ENCODE measurements around the gene DCP2. TPM values are rescaled to one million over a fixed set of nuclear protein-coding genes. Genes with fewer than 3 reads are reported as not detected.
A peak's percentile ranks its signal among the peaks of the same experiment; 100 is the strongest.

The DCP2 gene
- total RNA-seq, 1 donor from 2014 or later: 78.9 TPM

DNA sequence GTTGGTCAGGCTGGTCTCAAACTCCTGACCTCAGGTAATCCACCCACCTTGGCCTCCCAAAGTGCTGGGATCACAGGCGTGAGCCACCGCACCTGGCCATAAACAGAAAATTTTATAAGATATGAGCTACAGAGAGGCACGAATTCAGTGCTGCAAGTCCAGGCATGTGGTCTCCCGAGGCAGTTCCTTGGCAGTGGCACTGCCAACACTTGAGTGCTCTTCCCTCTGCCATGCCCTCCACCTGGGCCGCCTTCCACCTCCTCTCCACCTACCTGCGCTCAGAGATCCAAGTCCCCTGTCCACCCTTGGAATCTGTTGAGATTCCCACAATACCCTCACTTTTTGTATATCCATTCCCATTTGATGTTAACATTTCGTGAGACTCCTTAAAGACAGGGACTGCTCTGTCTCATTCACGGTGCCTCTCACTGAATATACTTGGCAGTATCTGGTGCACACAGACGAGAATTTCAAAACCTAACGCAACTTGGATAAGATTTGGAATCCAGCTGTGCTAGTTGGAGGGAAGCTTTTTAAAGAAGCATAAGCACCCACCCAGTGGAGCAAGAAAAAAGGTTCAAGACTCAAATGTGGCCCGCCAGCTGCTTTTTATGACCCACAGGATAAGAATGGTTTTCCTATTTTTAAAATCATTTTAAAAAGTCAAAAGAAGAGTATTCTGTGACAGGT, 68.3 kb downstream of the DCP2 start:
- Mint-ChIP-seq H3K4me1 (ENCODE audit: low read depth) (peaks cover 6% of the 10 kb centered on the region), H3K27ac (no peak overlapping the region), H3K27me3 (ENCODE audit: insufficient read depth) (no peaks in the 10 kb centered on the region), H3K36me3 (ENCODE audit: low read depth) (no peaks in the 10 kb centered on the region), H3K4me3 (no peak overlapping the region), H3K9me3 (no peaks in the 10 kb centered on the region)
- DNase-seq (ENCODE audit: low spot score): no peak
- intact Hi-C loops (cut with micrococcal nuclease): no loop called here

DNA sequence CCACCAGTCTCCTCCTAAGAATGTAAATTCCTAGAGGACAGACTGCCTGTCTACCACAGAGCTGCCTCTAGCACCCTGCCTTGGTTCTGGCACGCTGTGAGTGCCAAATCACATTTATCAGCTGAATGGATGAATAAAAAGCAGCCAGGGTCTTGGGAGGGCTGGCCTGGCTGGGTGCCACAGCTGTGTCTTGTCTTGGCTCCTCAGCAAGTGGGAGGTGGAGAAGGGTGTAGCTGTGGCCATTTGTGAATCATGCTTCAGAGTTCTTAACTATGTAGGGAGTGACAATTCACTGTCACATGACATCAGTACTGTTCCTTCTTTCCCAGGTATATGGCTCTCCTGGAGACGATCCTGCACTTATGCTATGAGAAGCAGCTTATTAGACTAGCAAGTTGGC, 70.6 kb downstream of the DCP2 start:
- no peaks in the 10 kb centered on the region for H3K9me3 Mint-ChIP-seq
- no peak for DNase-seq (ENCODE audit: low spot score)
- peaks cover 3% of the 10 kb centered on the region for H3K36me3 Mint-ChIP-seq (ENCODE audit: low read depth)
- peaks cover 28% of the 10 kb centered on the region for H3K4me1 Mint-ChIP-seq (ENCODE audit: low read depth)
- H3K27ac Mint-ChIP-seq: no peak overlapping the region
- intact Hi-C loops (cut with micrococcal nuclease): no loop called here
- no peaks in the 10 kb centered on the region for H3K27me3 Mint-ChIP-seq (ENCODE audit: insufficient read depth)
- H3K4me3 Mint-ChIP-seq: no peak overlapping the region

- intact Hi-C loops (cut with micrococcal nuclease): no loop called here
- no peak overlapping the region for H3K27ac Mint-ChIP-seq
- no peak overlapping the region for H3K4me3 Mint-ChIP-seq
- H3K9me3 Mint-ChIP-seq: no peaks in the 10 kb centered on the region
- peaks cover 3% of the 10 kb centered on the region for H3K36me3 Mint-ChIP-seq (ENCODE audit: low read depth)
- DNase-seq (ENCODE audit: low spot score): no peak
- H3K4me1 Mint-ChIP-seq (ENCODE audit: low read depth): peaks cover 28% of the 10 kb centered on the region
- H3K27me3 Mint-ChIP-seq (ENCODE audit: insufficient read depth): no peaks in the 10 kb centered on the region
Measured at GRCh38 chr5:113047733-113048652, 71.4 kb downstream of the DCP2 start.

DNA sequence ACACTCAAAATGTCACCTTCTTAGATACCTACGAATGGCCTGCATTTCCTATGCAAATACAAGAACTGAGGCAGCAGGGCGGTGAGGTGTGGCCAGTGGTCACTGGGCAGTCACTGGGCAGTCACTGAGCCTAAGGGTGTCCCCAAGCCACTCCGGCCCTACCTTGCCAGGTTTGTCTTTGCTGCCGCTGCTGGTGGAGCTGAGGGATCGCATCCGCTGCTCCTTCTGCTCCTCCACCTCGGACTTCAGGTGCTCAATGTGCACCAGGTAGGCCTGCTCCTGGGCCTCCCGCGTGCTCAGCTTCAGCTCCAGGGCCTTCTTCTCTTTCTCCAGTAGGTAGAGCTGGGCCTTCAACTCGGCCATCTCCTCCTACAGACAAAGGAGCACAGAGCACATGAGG, 72.3 kb downstream of the DCP2 start:
- H3K36me3 Mint-ChIP-seq (ENCODE audit: low read depth): peaks cover 3% of the 10 kb centered on the region
- H3K27ac Mint-ChIP-seq: no peak overlapping the region
- no peaks in the 10 kb centered on the region for H3K27me3 Mint-ChIP-seq (ENCODE audit: insufficient read depth)
- intact Hi-C loops (cut with micrococcal nuclease): no loop called here
- no peaks in the 10 kb centered on the region for H3K9me3 Mint-ChIP-seq
- DNase-seq (ENCODE audit: low spot score): no peak
- peaks cover 28% of the 10 kb centered on the region for H3K4me1 Mint-ChIP-seq (ENCODE audit: low read depth)
- H3K4me3 Mint-ChIP-seq: no peak overlapping the region

GRCh38 chr5:113050721-113051382, 74.3 kb downstream of the DCP2 start:
- peak overlapping the region; percentile 2 for H3K4me3 Mint-ChIP-seq
- peak; percentile 14 for DNase-seq (ENCODE audit: low spot score)
- H3K36me3 Mint-ChIP-seq (ENCODE audit: low read depth): peaks cover 3% of the 10 kb centered on the region
- H3K27me3 Mint-ChIP-seq (ENCODE audit: insufficient read depth): no peaks in the 10 kb centered on the region
- intact Hi-C loops (cut with micrococcal nuclease): loop anchor here (2.0 kb wide), 1 partner anchor 28 kb away; no protein-coding TSS in a partner anchor
- H3K9me3 Mint-ChIP-seq: no peaks in the 10 kb centered on the region
- H3K4me1 Mint-ChIP-seq (ENCODE audit: low read depth): peaks cover 28% of the 10 kb centered on the region
- H3K27ac Mint-ChIP-seq: peak overlapping the region; percentile 56

- H3K27ac Mint-ChIP-seq: no peak overlapping the region
- H3K4me3 Mint-ChIP-seq: no peak overlapping the region
- DNase-seq (ENCODE audit: low spot score): no peak
- H3K9me3 Mint-ChIP-seq: no peaks in the 10 kb centered on the region
- intact Hi-C loops (cut with micrococcal nuclease): no loop called here
- peaks cover 2% of the 10 kb centered on the region for H3K27me3 Mint-ChIP-seq (ENCODE audit: insufficient read depth)
- peaks cover 28% of the 10 kb centered on the region for H3K4me1 Mint-ChIP-seq (ENCODE audit: low read depth)
- H3K36me3 Mint-ChIP-seq (ENCODE audit: low read depth): peaks cover 3% of the 10 kb centered on the region
Measured at GRCh38 chr5:113052041-113052795, 75.6 kb downstream of the DCP2 start.

DNA sequence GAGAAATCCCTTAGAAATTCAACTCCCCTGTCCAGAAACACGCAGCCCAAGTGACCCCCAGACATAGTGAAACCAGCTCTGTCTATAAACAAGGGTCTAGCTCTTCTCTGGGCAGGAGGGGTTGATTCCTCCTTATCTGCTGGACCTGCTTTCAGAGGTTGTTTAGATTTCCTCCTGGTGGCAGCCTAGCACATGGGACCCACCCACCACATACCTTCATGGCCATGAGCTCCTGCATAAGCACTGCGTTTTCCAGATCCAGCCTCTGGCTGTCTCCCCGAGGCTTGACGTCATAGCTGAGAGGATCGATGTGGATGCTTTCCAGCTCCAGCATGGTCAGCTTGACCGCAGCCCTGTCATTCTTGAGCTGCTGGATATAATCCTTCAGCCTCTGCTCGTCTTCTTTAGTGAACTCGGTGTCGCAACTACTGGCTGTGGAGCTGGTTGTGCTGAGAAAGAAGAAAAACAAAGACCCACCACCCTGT, 77.0 kb downstream of the DCP2 start:
- peaks cover 28% of the 10 kb centered on the region for H3K4me1 Mint-ChIP-seq (ENCODE audit: low read depth)

GRCh38 chr5:113054899-113055298, 78.3 kb downstream of the DCP2 start:
- no peak for DNase-seq (ENCODE audit: low spot score)
- peaks cover 23% of the 10 kb centered on the region for H3K4me1 Mint-ChIP-seq (ENCODE audit: low read depth)
- peaks cover 3% of the 10 kb centered on the region for H3K36me3 Mint-ChIP-seq (ENCODE audit: low read depth)
- intact Hi-C loops (cut with micrococcal nuclease): no loop called here
- H3K9me3 Mint-ChIP-seq: no peaks in the 10 kb centered on the region
- no peak overlapping the region for H3K27ac Mint-ChIP-seq
- no peak overlapping the region for H3K4me3 Mint-ChIP-seq
- peaks cover 2% of the 10 kb centered on the region for H3K27me3 Mint-ChIP-seq (ENCODE audit: insufficient read depth)

More for the DNA sequence above, 77.0 kb downstream of the DCP2 start:
- intact Hi-C loops (cut with micrococcal nuclease): no loop called here
- Mint-ChIP-seq H3K36me3 (ENCODE audit: low read depth) (peaks cover 3% of the 10 kb centered on the region), H3K27me3 (ENCODE audit: insufficient read depth) (peaks cover 2% of the 10 kb centered on the region), H3K4me3 (no peak overlapping the region), H3K27ac (no peak overlapping the region), H3K9me3 (no peaks in the 10 kb centered on the region)
- DNase-seq (ENCODE audit: low spot score): no peak

DNA sequence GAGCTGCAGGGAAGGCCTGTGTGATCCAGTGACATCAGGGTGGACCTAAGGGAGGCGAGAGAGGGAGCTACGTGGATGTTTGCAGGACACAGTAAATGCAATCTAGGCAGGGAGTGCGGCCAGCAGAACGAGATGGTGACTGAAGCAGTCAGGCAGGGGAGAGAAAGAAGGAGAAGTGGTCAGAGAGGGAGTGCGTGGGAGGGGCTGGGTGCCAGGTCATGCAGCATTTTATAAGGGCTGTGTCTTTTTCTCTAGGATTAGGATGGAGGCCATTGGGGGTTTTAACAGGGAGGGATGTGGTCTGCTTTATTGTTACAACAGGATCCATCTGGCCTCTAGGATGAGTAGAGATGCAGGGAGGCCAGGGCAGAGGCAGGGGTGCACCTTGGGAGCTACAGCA, 80.4 kb downstream of the DCP2 start:
- intact Hi-C loops (cut with micrococcal nuclease): no loop called here
- peaks cover 8% of the 10 kb centered on the region for H3K4me1 Mint-ChIP-seq (ENCODE audit: low read depth)
- no peaks in the 10 kb centered on the region for H3K9me3 Mint-ChIP-seq
- H3K27me3 Mint-ChIP-seq (ENCODE audit: insufficient read depth): peaks cover 4% of the 10 kb centered on the region
- H3K27ac Mint-ChIP-seq: no peak overlapping the region
- H3K4me3 Mint-ChIP-seq: no peak overlapping the region
- DNase-seq (ENCODE audit: low spot score): no peak
- H3K36me3 Mint-ChIP-seq (ENCODE audit: low read depth): no peaks in the 10 kb centered on the region

DNA sequence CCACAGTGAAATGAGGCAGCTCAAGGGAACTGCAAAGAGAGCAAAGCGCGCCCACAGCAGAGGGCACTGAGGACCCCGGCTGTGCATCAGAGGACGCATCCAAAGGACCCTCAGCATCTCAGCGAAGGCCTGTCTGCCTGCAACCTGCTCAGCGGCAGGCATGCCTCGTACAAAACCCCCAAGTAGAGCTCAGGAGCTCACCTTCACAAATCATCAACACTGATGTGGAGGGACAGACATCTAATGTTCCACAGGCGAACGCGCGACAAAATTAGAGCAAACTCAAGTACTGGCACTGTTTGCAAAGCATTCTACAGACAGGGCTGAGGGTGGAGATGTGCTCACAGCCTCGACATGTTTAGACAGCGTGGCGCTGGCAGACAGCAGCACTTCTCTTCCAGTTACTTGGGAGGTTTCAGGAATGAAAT, 81.0 kb downstream of the DCP2 start:
- Mint-ChIP-seq H3K4me1 (ENCODE audit: low read depth) (peaks cover 12% of the 10 kb centered on the region), H3K4me3 (no peak overlapping the region), H3K27ac (no peak overlapping the region), H3K36me3 (ENCODE audit: low read depth) (no peaks in the 10 kb centered on the region), H3K27me3 (ENCODE audit: insufficient read depth) (peaks cover 4% of the 10 kb centered on the region), H3K9me3 (no peaks in the 10 kb centered on the region)
- intact Hi-C loops (cut with micrococcal nuclease): no loop called here
- no peak for DNase-seq (ENCODE audit: low spot score)

- intact Hi-C loops (cut with micrococcal nuclease): no loop called here
- H3K4me1 Mint-ChIP-seq (ENCODE audit: low read depth): peaks cover 19% of the 10 kb centered on the region
- no peaks in the 10 kb centered on the region for H3K9me3 Mint-ChIP-seq
- DNase-seq (ENCODE audit: low spot score): no peak
- H3K36me3 Mint-ChIP-seq (ENCODE audit: low read depth): no peaks in the 10 kb centered on the region
- no peak overlapping the region for H3K27ac Mint-ChIP-seq
- no peak overlapping the region for H3K4me3 Mint-ChIP-seq
- H3K27me3 Mint-ChIP-seq (ENCODE audit: insufficient read depth): peaks cover 4% of the 10 kb centered on the region
Measured at GRCh38 chr5:113058269-113058668, 81.7 kb downstream of the DCP2 start.

GRCh38 chr5:113058706-113059226, 82.2 kb downstream of the DCP2 start:
- peaks cover 4% of the 10 kb centered on the region for H3K27me3 Mint-ChIP-seq (ENCODE audit: insufficient read depth)
- no peaks in the 10 kb centered on the region for H3K36me3 Mint-ChIP-seq (ENCODE audit: low read depth)
- peaks cover 21% of the 10 kb centered on the region for H3K4me1 Mint-ChIP-seq (ENCODE audit: low read depth)
- no peak for DNase-seq (ENCODE audit: low spot score)
- no peak overlapping the region for H3K27ac Mint-ChIP-seq
- H3K9me3 Mint-ChIP-seq: no peaks in the 10 kb centered on the region
- intact Hi-C loops (cut with micrococcal nuclease): no loop called here
- no peak overlapping the region for H3K4me3 Mint-ChIP-seq
